ENCODE results near the gene IMMP1L. TPM values are rescaled to one million over a fixed set of nuclear protein-coding genes. Genes with fewer than 3 reads are reported as not detected.

Gene IMMP1L
- total and polyA plus RNA-seq, 2 of the 8 experiments (the other 6 are each of a cell fraction or from before 2014, with no cell fraction given), result 27.4 to 47.7 TPM

DNA sequence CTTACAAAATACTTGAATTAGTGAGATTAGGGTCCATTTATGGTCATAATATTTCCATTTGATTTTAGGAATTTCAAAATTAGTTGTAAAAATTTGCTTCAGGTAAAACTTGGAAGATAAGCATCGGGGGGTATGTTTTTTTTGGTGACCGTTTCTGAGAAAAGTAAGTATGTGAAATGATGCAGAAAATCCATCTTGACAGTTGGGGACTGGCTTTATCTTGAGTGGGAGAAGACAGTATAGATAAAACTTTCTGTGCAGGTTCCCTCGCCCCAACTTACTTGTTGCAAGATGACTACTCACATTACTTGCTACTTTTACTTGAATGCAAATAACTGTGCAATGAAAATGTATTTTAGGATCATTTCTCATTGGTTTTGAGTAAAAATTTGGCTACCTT, 90.3 kb downstream of the IMMP1L start:
- Histone ChIP-seq H2BK12ac (ENCODE audit: low read depth, low read length) (no peak overlapping the region), H3K9me3 (ENCODE audit: insufficient read depth in 2 of 2, low read depth in 1 of 2, low read length in 1 of 2) (no peaks in the 10 kb centered on the region), H2AFZ (ENCODE audit: low read length) (no peak overlapping the region), H2AK5ac (ENCODE audit: low read depth, low read length) (no peak overlapping the region), H3K4me3 (ENCODE audit: extremely low read depth in 1 of 4, insufficient read depth in 2 of 4, low read depth in 3 of 4, low read length in 4 of 4) (no peak overlapping the region; a peak in 1 of 8 replicates), H4K20me1 (replicated peaks in 1 of 2; ENCODE audit: control insufficient read depth in 1 of 2, insufficient read depth in 2 of 2, low read length in 2 of 2) (no peaks in the 10 kb centered on the region), H3K79me1 (ENCODE audit: low read depth, low read length) (no peaks in the 10 kb centered on the region), H3K56ac (replicated peaks; ENCODE audit: insufficient read length, low read depth, low read length) (no peak overlapping the region), H2BK20ac (ENCODE audit: low read length) (no peak overlapping the region), H3K23ac (ENCODE audit: insufficient read length) (no peak overlapping the region), H3K18ac (ENCODE audit: extremely low read depth, low read length) (no peak overlapping the region), H3K14ac (ENCODE audit: insufficient read length) (no peak overlapping the region), H3K4me2 (ENCODE audit: insufficient read depth in 1 of 2, low read depth in 2 of 2, low read length in 2 of 2) (no peak overlapping the region), H2BK15ac (ENCODE audit: low read length) (no peak overlapping the region), H4K5ac (ENCODE audit: insufficient read length, low read depth, low read length) (no peak overlapping the region), H3K27me3 (replicated peaks in 1 of 4; ENCODE audit: control insufficient read depth in 3 of 4, extremely low read depth in 1 of 4, insufficient read depth in 3 of 4, low read length in 3 of 4) (peaks cover 0 to 1% (median 0%) of the 10 kb centered on the region in 4 experiments; a peak in 1 of 7 replicates), H4K91ac (replicated peaks; ENCODE audit: insufficient read length, low read length) (no peak overlapping the region), H3K23me2 (ENCODE audit: low read depth, low read length) (no peaks in the 10 kb centered on the region), H3K27ac (ENCODE audit: low read depth, low read length) (no peak overlapping the region), H4K8ac (ENCODE audit: extremely low read depth, insufficient read depth, low read length) (no peak overlapping the region), H2BK120ac (replicated peaks; ENCODE audit: low read depth, low read length) (no peak overlapping the region), H3K4me1 (replicated peaks in 1 of 4; ENCODE audit: control insufficient read depth in 3 of 4, insufficient read depth in 4 of 4, low read length in 3 of 4) (peaks cover 0 to 30% (median 17%) of the 10 kb centered on the region in 4 experiments; a peak in 4 of 7 replicates), H2BK5ac (ENCODE audit: low read depth, low read length) (no peak overlapping the region), H3K4ac (replicated peaks; ENCODE audit: insufficient read length, low read depth, low read length) (no peak overlapping the region), H3K9ac (replicated peaks in 1 of 4; ENCODE audit: extremely low read depth in 1 of 4, low read depth in 3 of 4, low read length in 3 of 4) (no peak overlapping the region), H3K79me2 (ENCODE audit: control insufficient read depth in 1 of 2, insufficient read depth in 2 of 2, low read length in 2 of 2) (0 out of 4 replicates have a peak, but pooled peaks cover 0 to 2% of the 10 kb centered on the region in 2 experiments), H3K36me3 (ENCODE audit: control insufficient read depth in 2 of 4, insufficient read depth in 4 of 4, low read length in 3 of 4) (no peaks in the 10 kb centered on the region; a peak in 1 of 8 replicates)
- DNase-seq (ENCODE audit: low read depth in 1 of 2, low spot score in 2 of 2), result no peak
- 87% methylated on average over 3 of the region's 3 CpGs; no CpG with 5 or more reads in 1 of the 2 experiments for WGBS, 2 experiments (ENCODE audit: extremely low coverage in 1 of 2, insufficient coverage in 1 of 2, insufficient read length in 1 of 2, insufficient replicate concordance in 2 of 2, low coverage in 1 of 2, low lambda C conversion rate in 2 of 2, missing lambda C conversion rate in 1 of 2)
- no peak for FAIRE-seq
- TF ChIP-seq CTBP2 (IDR thresholded peaks at IDR 0.05; ENCODE audit: borderline replicate concordance, insufficient read depth, insufficient read length, low read length), result no peak
- ChIA-PET CTCF (ENCODE audit: partially characterized antibody) (interaction anchor here (0.9 kb wide), 1 partner anchor 753 kb away, joined by 3 read pairs; no protein-coding TSS in a partner anchor), POLR2A (ENCODE audit: partially characterized antibody) (no interaction called here)

Data from H1 (cell line).